B cell (primary cell): Measurements from ENCODE around the gene SETD1A. TPM values are rescaled to one million over a fixed set of nuclear protein-coding genes. Genes with fewer than 3 reads are reported as not detected.

ENCODE experiments used
- ATAC-seq: fragments of 200-7000 bp; cut with Tn5 transposase; one replicate; pipeline ENCODE4 v1.10.0; 2021; ENCODE audit warnings: low read depth, mild to moderate bottlenecking, moderate number of reproducible peaks, moderate library complexity
- CTCF ChIA-PET: fragments of 350-600 bp; sonication (Branson Sonifier 250); formaldehyde crosslinking; loops from one replicate; lab custom pipeline; 2021; ENCODE audit warnings: antibody characterized with exemption, inconsistent platforms; lab: Charles Lee
- POLR2A ChIA-PET: fragments of 350-600 bp; sonication (Branson Sonifier 250); formaldehyde crosslinking; loops from one replicate; lab custom pipeline; 2021; ENCODE audit warnings: antibody characterized with exemption; lab: Charles Lee
- DNase-seq: peaks from one replicate; pipeline ENCODE4 v3.0.0; 2013
- H2AFZ ChIP-seq: 2 replicates; pipeline ENCODE4 v1.6.1; 2012; ENCODE audit warnings: mild to moderate bottlenecking, low read depth, low read length; ENCODE audit not compliant: insufficient read depth, poor library complexity, severe bottlenecking
- H3K27ac ChIP-seq, 2 donors: 1 replicate in 1 of 2; 2 replicates in 1 of 2; pipeline ENCODE4 v1.5.1; 2012 to 2013; ENCODE audit warnings: low read length in 2 of 2, mild to moderate bottlenecking in 2 of 2, moderate library complexity in 1 of 2
- H3K27me3 ChIP-seq, 4 experiments: fragments of 200-600 bp in 1 of 4; sonication (generic) in 1 of 4; replicated peaks in 1 of 4; 1 replicate in 2 of 4; 2 replicates in 2 of 4; pipeline versions ENCODE4 v1.6.1 to v1.7.0; 2013 to 2016; ENCODE audit warnings: low read length in 3 of 4, mild to moderate bottlenecking in 2 of 4, mixed read lengths in 1 of 4, moderate library complexity in 1 of 4; ENCODE audit not compliant: insufficient read depth in 4 of 4, control insufficient read depth in 3 of 4; ENCODE audit errors: control extremely low read depth in 1 of 4
- H3K36me3 ChIP-seq, 2 experiments: replicated peaks in 1 of 2; 1 replicate in 1 of 2; 2 replicates in 1 of 2; pipeline versions ENCODE4 v1.6.1 to v1.7.1; 2013; ENCODE audit warnings: low read length in 1 of 2; ENCODE audit not compliant: insufficient read depth in 2 of 2, control insufficient read depth in 1 of 2; ENCODE audit errors: control extremely low read depth in 1 of 2, extremely low read depth in 1 of 2
- H3K4me1 ChIP-seq, 2 donors: fragments of 200-600 bp in 1 of 2; sonication (generic) in 1 of 2; 1 replicate in 1 of 2; 2 replicates in 1 of 2; pipeline versions ENCODE4 v1.5.1 to v1.6.1; 2013 to 2017; ENCODE audit warnings: low read length in 2 of 2; ENCODE audit not compliant: control insufficient read depth in 2 of 2, insufficient read depth in 2 of 2
- H3K4me2 ChIP-seq: replicated peaks from 2 replicates; pipeline ENCODE3; 2012; ENCODE audit warnings: mild to moderate bottlenecking, low read depth, low read length; ENCODE audit not compliant: poor library complexity, severe bottlenecking
- H3K4me3 ChIP-seq, 5 experiments: fragments of 200-600 bp in 1 of 5; sonication (generic) in 1 of 5; 1 replicate in 3 of 5; 2 replicates in 2 of 5; pipeline versions ENCODE4 v1.5.1 to v1.7.0; 2011 to 2016; ENCODE audit warnings: low read length in 4 of 5, mild to moderate bottlenecking in 4 of 5, low read depth in 2 of 5, control low read depth in 1 of 5, moderate library complexity in 1 of 5; ENCODE audit not compliant: insufficient read depth in 1 of 5; ENCODE audit errors: control extremely low read depth in 1 of 5, extremely low read depth in 1 of 5
- H3K79me2 ChIP-seq: fragments of 200-600 bp; sonication (generic); one replicate; pipeline ENCODE4 v1.6.0; 2016; ENCODE audit warnings: low read length; ENCODE audit not compliant: control insufficient read depth, insufficient read depth
- H3K9ac ChIP-seq: fragments of 200-600 bp; sonication (generic); 2 replicates; pipeline ENCODE4 v1.6.1; 2017; ENCODE audit warnings: mild to moderate bottlenecking, low read length, moderate library complexity
- H3K9me3 ChIP-seq, 3 donors: one replicate each; pipeline versions ENCODE4 v1.6.1 to v1.7.1; 2013; ENCODE audit warnings: low read length in 2 of 3; ENCODE audit not compliant: control insufficient read depth in 2 of 3, insufficient read depth in 1 of 3; ENCODE audit errors: control extremely low read depth in 1 of 3
- H4K20me1 ChIP-seq: 2 replicates; pipeline ENCODE4 v1.6.0; 2012; ENCODE audit warnings: mild to moderate bottlenecking, low read length; ENCODE audit not compliant: insufficient read depth, control insufficient read depth, poor library complexity, severe bottlenecking
- H3K27ac Mint-ChIP-seq: one replicate; pipeline ENCODE4 v1.8.0; 2021; ENCODE audit warnings: mixed read lengths
- H3K27me3 Mint-ChIP-seq: one replicate; pipeline ENCODE4 v1.8.0; 2021; ENCODE audit warnings: mixed read lengths
- H3K4me1 Mint-ChIP-seq: one replicate; pipeline ENCODE4 v1.8.0; 2021; ENCODE audit warnings: mixed read lengths
- H3K4me3 Mint-ChIP-seq: one replicate; pipeline ENCODE4 v1.8.0; 2021; ENCODE audit warnings: mixed read lengths
- H3K9me3 Mint-ChIP-seq: one replicate; pipeline ENCODE4 v1.8.0; 2022; ENCODE audit warnings: mixed read lengths; ENCODE audit not compliant: insufficient read depth
- CTCF ChIP-seq: fragments of 200-600 bp; IDR thresholded peaks from one replicate; pipeline ENCODE4 v1.8.0; 2022; ENCODE audit warnings: antibody characterized with exemption, mild to moderate bottlenecking
- EZH2 ChIP-seq: IDR thresholded peaks from 2 replicates; pipeline ENCODE4 v1.6.1; 2012; ENCODE audit warnings: borderline replicate concordance, low read depth, mild to moderate bottlenecking, moderate library complexity, low read length; ENCODE audit not compliant: insufficient read depth, poor library complexity, severe bottlenecking
- WGBS: methylation state at CpG from one replicate; pipeline ENCODE4 v1.1.5; 2013; ENCODE audit warnings: missing lambda C conversion rate; ENCODE audit not compliant: insufficient coverage; 5-methylcytosine and 5-hydroxymethylcytosine counted together
- intact Hi-C: fragments of 100-400 bp; cut with micrococcal nuclease; formaldehyde crosslinking; loops from one replicate; pipeline ENCODE4 v1.10.0; 2022
- polyA plus RNA-seq: library from polyadenylated mRNA; depleted of rRNA; stranded (reverse); fragments of >200 nt; gene quantifications from 2 replicates; pipeline ENCODE4 v1.2.3, GENCODE V29; 2012
- total RNA-seq, 2 donors: library from RNA; stranded (reverse); fragments of 120-200 nt in 1 of 2; gene quantifications; 1 replicate in 1 of 2; 2 replicates in 1 of 2; pipeline versions ENCODE4 v1.2.3 to v1.2.4, GENCODE V29; 2013 to 2022

SETD1A gene
- total and polyA plus RNA-seq, 2 donors (not counting 1 experiment from before 2014, with no cell fraction given): 11.5 to 39.5 TPM

DNA sequence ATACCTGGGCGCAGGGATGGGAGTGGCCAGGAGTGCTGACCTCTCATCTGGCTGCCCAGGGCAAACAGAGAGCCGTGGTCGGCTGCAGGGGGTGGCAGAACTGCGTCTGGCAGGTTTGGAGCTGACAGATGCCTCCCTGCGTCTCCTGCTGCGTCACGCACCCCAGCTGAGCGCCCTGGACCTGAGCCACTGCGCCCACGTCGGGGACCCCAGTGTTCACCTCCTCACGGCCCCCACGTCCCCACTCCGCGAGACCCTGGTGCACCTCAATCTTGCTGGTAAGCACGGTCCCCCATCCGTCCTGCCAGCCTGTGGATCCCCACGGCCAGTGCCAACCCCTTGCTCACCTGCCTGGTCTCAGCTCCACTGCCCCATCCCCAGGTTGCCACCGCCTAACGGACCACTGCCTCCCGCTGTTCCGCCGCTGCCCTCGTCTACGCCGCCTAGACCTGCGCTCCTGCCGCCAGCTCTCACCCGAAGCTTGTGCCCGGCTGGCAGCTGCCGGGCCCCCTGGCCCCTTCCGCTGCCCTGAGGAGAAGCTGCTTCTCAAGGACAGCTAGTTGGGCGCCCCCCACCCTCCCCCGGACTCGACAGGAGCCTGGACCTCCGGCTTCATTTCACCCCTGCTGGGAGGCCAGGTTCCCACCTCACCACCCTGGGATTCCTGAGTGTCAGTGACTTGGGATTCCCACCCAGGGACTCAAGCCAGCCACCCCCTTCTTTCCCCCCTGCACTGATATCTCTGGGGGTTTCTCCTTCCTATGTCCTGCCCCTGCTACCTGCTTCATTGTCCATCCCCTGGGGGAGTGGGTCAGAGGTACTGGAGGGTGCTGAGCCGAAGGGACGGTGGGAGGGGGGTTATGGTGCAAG, 10.6 kb upstream of the SETD1A start:
- POLR2A ChIA-PET: no interaction called here
- Histone ChIP-seq H2AFZ (no peak overlapping the region), H3K4me3 (no peak overlapping the region), H3K27ac (no peak overlapping the region), H3K9me3 (no peaks in the 10 kb centered on the region), H3K79me2 (peaks cover 25% of the 10 kb centered on the region), H3K27me3 (no peaks in the 10 kb centered on the region), H3K4me2 (no peak overlapping the region), H3K36me3 (peaks cover 0 to 6% of the 10 kb centered on the region in 2 experiments), H4K20me1 (peaks cover 18% of the 10 kb centered on the region), H3K9ac (no peak overlapping the region), H3K4me1 (peaks cover 19 to 37% of the 10 kb centered on the region in 2 donors)
- peak overlapping the region; percentile 37 for H3K27ac Mint-ChIP-seq
- intact Hi-C loops: loop anchor here (5.0 kb wide), 1 partner anchor 185 kb away; the partner anchor contains the start of genes CFAP119 and RNF40
- TF ChIP-seq CTCF: no peak
- no peak for TF ChIP-seq EZH2
- ATAC-seq (no peak), DNase-seq (no peak)
- H3K27me3 Mint-ChIP-seq: no peaks in the 10 kb centered on the region
- CTCF ChIA-PET: no interaction called here
- H3K4me1 Mint-ChIP-seq: peaks cover 26% of the 10 kb centered on the region
- H3K4me3 Mint-ChIP-seq: peak overlapping the region; percentile 53
- 97% methylated on average over 36 of the region's 38 CpGs for WGBS
- no peaks in the 10 kb centered on the region for H3K9me3 Mint-ChIP-seq

DNA sequence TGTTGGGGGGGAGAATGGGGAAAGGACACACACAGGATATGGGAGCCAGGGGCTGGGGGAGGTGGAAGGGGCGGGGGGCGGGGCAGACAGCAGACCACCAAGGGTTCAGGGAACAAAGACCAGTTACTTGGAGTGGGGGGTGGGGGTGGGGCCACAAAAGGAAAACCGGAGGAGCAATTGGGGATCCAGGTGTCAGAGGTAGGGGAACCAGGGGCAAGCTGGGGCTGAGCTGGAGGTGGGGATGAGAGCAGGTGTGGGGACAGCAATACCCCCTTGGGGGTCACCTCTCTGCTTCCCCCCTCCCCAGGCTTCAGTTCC, 10.1 kb upstream of the SETD1A start:
- Histone ChIP-seq H3K27me3 (no peaks in the 10 kb centered on the region), H3K36me3 (peaks cover 0 to 6% of the 10 kb centered on the region in 2 experiments), H3K4me2 (no peak overlapping the region), H3K27ac (peak overlapping the region in 1 of 2 donors; percentile 78), H3K9ac (no peak overlapping the region), H3K4me3 (no peak overlapping the region), H3K4me1 (peaks cover 14 to 31% of the 10 kb centered on the region in 2 donors), H4K20me1 (peaks cover 18% of the 10 kb centered on the region), H3K9me3 (no peaks in the 10 kb centered on the region), H2AFZ (no peak overlapping the region), H3K79me2 (peaks cover 25% of the 10 kb centered on the region)
- TF ChIP-seq CTCF: no peak
- no peak for TF ChIP-seq EZH2
- ATAC-seq: no peak
- H3K27me3 Mint-ChIP-seq: no peaks in the 10 kb centered on the region
- ChIA-PET CTCF (no interaction called here), POLR2A (interaction anchor here (0.6 kb wide), 1 partner anchor 375 kb away, joined by 3 read pairs; no protein-coding TSS in a partner anchor)
- H3K4me1 Mint-ChIP-seq: peaks cover 22% of the 10 kb centered on the region
- H3K27ac Mint-ChIP-seq: no peak overlapping the region
- no peaks in the 10 kb centered on the region for H3K9me3 Mint-ChIP-seq
- H3K4me3 Mint-ChIP-seq: peak overlapping the region; percentile 44
- WGBS: 100% methylated on average over 1 of the region's 3 CpGs
- intact Hi-C loops: loop anchor here (5.0 kb wide), 1 partner anchor 185 kb away; the partner anchor contains the start of genes CFAP119 and RNF40
- DNase-seq: no peak
